Transverse colon (tissue), 4 donors: ENCODE measurements around the gene DTWD2.

ENCODE experiments used
- EP300 ChIP-seq: sonication (generic); formaldehyde crosslinking; IDR thresholded peaks from one replicate; pipeline ENCODE4 v1.6.1; 2017; ENCODE audit warnings: antibody characterized with exemption, low read depth
- POLR2A ChIP-seq: fragments of 450-650 bp; IDR thresholded peaks from one replicate; pipeline ENCODE4 v1.6.1; 2016; ENCODE audit warnings: antibody characterized with exemption, mild to moderate bottlenecking, moderate library complexity
- POLR2AphosphoS5 ChIP-seq, 3 donors: sonication (generic); formaldehyde crosslinking; IDR thresholded peaks; one replicate each; pipeline ENCODE4 v1.6.1; 2016; ENCODE audit warnings: antibody characterized with exemption in 3 of 3
- TF ChIP-seq, protein P1 (sequence below), 5 experiments: fragments of 200-600 bp in 3 of 5; fragments of 450-650 bp in 2 of 5; sonication (generic) in 3 of 5; IDR thresholded peaks; 1 replicate in 2 of 5; 2 replicates in 3 of 5; pipeline ENCODE4 v1.5.1; 2016 to 2017; ENCODE audit warnings: antibody characterized with exemption in 5 of 5, inconsistent platforms in 3 of 5, mild to moderate bottlenecking in 2 of 5, moderate library complexity in 1 of 5

DNA sequence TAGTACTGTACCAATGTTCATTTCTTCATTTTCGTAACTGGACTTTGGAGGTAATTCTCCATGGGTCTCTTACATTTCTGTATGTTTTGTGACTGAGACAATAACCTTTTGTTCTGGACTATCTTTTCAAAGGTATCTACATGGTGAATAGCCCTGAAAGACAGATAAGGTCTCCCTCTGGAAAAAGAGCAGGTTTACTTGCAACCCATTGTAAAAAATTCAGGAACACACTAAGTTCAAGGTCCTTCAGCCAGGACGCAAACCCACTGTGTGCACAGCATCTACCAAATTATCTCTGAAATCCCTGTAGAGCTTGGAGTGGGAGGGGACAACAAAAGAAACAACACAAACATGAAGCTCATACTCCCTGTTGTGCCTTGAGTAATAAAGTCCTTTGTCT lies 8.3 kb downstream of the DTWD2 start:
- TF ChIP-seq EP300 (no peak), POLR2AphosphoS5 (IDR thresholded peaks at IDR 0.05) (no peak), POLR2A (no peak)
- TF ChIP-seq, protein P1, sequence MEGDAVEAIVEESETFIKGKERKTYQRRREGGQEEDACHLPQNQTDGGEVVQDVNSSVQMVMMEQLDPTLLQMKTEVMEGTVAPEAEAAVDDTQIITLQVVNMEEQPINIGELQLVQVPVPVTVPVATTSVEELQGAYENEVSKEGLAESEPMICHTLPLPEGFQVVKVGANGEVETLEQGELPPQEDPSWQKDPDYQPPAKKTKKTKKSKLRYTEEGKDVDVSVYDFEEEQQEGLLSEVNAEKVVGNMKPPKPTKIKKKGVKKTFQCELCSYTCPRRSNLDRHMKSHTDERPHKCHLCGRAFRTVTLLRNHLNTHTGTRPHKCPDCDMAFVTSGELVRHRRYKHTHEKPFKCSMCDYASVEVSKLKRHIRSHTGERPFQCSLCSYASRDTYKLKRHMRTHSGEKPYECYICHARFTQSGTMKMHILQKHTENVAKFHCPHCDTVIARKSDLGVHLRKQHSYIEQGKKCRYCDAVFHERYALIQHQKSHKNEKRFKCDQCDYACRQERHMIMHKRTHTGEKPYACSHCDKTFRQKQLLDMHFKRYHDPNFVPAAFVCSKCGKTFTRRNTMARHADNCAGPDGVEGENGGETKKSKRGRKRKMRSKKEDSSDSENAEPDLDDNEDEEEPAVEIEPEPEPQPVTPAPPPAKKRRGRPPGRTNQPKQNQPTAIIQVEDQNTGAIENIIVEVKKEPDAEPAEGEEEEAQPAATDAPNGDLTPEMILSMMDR (IDR thresholded peaks at IDR 0.05) = no peak
